GM12801 (cell line): ENCODE measurements around the gene PDGFA.

Experiments
- CTCF ChIP-seq: IDR thresholded peaks from one replicate; pipeline ENCODE4 v1.5.1; 2011; ENCODE audit warnings: control low read depth; ENCODE audit not compliant: insufficient read length; ENCODE audit errors: extremely low read depth

PDGFA gene

DNA sequence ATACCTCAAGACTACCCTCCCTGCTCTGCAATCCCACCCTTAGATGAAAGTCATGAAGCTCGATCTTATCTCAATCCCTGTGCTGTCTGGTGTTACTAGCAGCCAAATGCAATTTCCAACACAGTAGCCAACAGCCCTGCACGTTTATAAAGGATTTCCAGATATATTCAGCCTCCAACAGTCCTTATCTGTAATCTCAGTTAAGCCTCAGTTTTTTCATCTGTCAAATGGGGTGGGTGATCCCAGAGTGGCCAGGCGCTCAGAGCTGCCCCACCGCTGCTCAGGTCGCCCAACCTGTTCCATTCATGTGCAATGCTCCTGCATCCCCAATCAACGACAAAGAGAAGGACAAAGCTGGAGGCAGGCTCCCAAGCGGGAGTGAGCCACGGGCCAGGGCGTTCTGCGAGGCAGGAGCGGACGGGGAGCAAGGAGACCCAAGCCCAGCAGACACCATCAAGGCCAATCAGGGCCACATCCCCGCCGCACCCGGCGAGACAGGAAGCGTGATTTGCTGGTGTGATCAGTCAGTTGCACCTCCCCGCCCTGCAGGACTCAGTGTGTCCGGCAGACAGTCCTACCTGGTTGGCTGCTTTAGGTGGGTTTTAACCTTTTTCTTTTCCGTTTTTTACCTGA lies 19.7 kb downstream of the PDGFA start:
- TF ChIP-seq CTCF, result no peak

- TF ChIP-seq CTCF, result no peak
Measured at GRCh38 chr7:498678-499641, 20.7 kb downstream of the PDGFA start.

GRCh38 chr7:497946-498655 lies 21.5 kb downstream of the PDGFA start:
- TF ChIP-seq CTCF, result no peak

- TF ChIP-seq CTCF, result no peak
Measured at GRCh38 chr7:497346-497745, 22.3 kb downstream of the PDGFA start.

GRCh38 chr7:496528-497295 lies 22.9 kb downstream of the PDGFA start:
- TF ChIP-seq CTCF, result no peak

GRCh38 chr7:495761-496321 lies 23.8 kb downstream of the PDGFA start:
- no peak for TF ChIP-seq CTCF
